ENCODE measurements around the gene DNMT3L. TPM values are rescaled to one million over a fixed set of nuclear protein-coding genes. Genes with fewer than 3 reads are reported as not detected.

DNMT3L gene
- total and polyA plus RNA-seq, 7 donors: not detected

DNA sequence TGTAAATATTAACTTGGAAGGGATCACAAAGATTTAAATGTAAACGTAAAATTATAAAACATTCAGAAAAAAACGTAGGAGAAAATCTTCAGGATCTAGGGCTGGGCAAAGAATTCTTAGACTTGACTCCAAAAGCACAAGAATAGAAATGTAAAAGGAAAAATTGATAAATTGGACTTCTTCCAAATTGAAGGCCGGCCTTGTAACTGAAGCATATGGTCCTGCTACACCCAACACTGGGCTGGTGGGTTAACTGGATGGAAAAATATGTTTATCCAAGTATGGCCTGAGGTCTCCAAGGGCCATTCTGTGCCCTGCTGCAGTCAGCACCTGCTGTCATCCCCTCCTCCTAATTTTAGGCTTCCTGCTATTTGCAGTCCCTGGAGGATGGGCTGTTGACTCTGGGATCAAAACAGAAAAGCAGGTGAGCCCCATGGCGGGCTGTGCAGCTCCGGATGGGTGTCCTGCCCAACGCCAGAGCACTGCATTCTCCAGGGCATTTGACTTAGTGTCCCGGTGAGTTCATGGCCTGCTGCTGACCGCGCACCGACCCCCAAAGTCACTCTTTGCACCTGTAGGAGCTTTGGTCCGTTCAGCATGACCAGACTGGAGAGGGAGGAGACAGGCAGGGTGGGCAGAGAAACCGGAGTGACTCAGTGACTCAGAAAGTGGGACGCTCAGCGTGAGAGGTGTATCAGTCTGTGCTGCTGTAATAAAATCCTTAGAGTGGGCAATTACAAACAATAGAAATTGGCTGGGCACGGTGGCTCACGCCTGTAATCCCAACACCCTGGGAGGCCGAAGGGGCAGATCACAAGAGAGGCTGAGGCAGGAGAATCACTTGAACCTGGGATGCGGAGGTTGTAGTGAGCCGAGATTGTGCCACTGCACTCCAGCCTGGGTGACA lies 17.9 kb upstream of the DNMT3L start:
- TF ChIP-seq POLR2AphosphoS5 (IDR thresholded peaks at IDR 0.05) (no peak), POLR2A (IDR thresholded peaks at IDR 0.05) (no peak), CTCF (IDR thresholded peaks at IDR 0.05) (no peak), EP300 (IDR thresholded peaks at IDR 0.05) (no peak)
- Histone ChIP-seq H3K4me3 (no peak overlapping the region), H3K27me3 (peaks cover 0 to 2% (median 0%) of the 10 kb centered on the region in 3 donors), H3K36me3 (no peaks in the 10 kb centered on the region), H3K27ac (no peak overlapping the region), H3K9me3 (no peaks in the 10 kb centered on the region), H3K4me1 (no peaks in the 10 kb centered on the region)
- intact Hi-C loops (cut with DNase I): no loop called here
- 75 to 82% methylated on average over 19 of the region's 19 CpGs for WGBS, 2 donors
- DNase-seq: no peak

DNA sequence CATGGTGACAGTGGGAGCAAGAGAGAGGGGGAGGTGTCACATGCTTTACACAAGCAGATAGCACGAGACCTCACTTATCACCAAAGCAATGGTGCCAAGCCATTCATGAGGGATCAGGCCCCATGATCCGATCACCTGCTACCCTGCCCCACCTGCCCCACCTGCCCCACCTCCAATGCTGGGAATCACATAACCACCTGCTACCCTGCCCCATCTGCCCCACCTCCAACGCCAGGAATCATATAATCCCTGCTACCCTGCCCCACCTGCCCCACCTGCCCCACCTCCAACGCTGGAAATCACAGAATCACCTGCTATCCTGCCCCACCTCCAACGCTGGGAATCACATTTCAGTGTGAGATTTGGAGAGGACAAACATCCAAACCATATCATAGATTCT lies 13.3 kb upstream of the DNMT3L start:
- TF ChIP-seq POLR2A (IDR thresholded peaks at IDR 0.05) (no peak), CTCF (IDR thresholded peaks at IDR 0.05) (no peak), POLR2AphosphoS5 (IDR thresholded peaks at IDR 0.05) (no peak), EP300 (IDR thresholded peaks at IDR 0.05) (no peak)
- no peak for DNase-seq
- Histone ChIP-seq H3K36me3 (no peaks in the 10 kb centered on the region), H3K27ac (no peak overlapping the region), H3K4me3 (no peak overlapping the region), H3K4me1 (no peaks in the 10 kb centered on the region), H3K9me3 (no peaks in the 10 kb centered on the region), H3K27me3 (no peaks in the 10 kb centered on the region)
- intact Hi-C loops (cut with DNase I): no loop called here
- WGBS, 2 donors: 14 to 61% methylated on average over 5 of the region's 5 CpGs

DNA sequence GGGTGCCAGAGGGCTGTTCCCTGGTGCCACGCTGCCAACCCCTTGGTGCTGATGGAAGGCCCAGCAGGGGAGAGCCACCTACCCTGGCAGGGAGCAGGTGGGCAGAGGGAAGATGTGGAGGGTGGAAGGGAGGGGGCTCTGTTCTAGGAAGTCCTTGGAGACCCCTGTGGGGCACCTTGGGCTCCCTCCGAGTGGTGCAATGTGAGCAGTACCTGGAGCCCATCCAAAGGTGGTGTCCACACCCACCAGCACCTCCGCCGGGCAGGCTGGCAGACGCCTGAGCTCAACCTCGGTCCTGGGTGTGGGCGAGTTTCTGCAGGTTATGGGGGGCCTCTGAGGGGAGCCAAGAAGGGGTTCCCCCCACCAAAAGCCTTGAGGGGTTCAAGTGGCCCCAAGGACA lies 11.3 kb upstream of the DNMT3L start:
- 83 to 93% methylated on average over 7 of the region's 7 CpGs for WGBS, 2 donors
- Histone ChIP-seq H3K4me1 (no peaks in the 10 kb centered on the region), H3K9me3 (no peaks in the 10 kb centered on the region), H3K4me3 (no peak overlapping the region), H3K36me3 (no peaks in the 10 kb centered on the region), H3K27me3 (no peaks in the 10 kb centered on the region), H3K27ac (no peak overlapping the region)
- TF ChIP-seq EP300 (IDR thresholded peaks at IDR 0.05): no peak
- no peak for TF ChIP-seq CTCF (IDR thresholded peaks at IDR 0.05)
- TF ChIP-seq POLR2AphosphoS5 (IDR thresholded peaks at IDR 0.05): no peak
- TF ChIP-seq POLR2A (IDR thresholded peaks at IDR 0.05): no peak
- intact Hi-C loops (cut with DNase I): no loop called here
- no peak for DNase-seq

GRCh38 chr21:44272284-44272858 lies 10.7 kb upstream of the DNMT3L start:
- intact Hi-C loops (cut with DNase I): no loop called here

More at GRCh38 chr21:44272284-44272858, 10.7 kb upstream of the DNMT3L start:
- Histone ChIP-seq H3K27ac (no peak overlapping the region), H3K4me3 (no peak overlapping the region), H3K4me1 (no peaks in the 10 kb centered on the region), H3K27me3 (no peaks in the 10 kb centered on the region), H3K9me3 (no peaks in the 10 kb centered on the region), H3K36me3 (no peaks in the 10 kb centered on the region)
- no peak for DNase-seq
- TF ChIP-seq POLR2A (IDR thresholded peaks at IDR 0.05) (no peak), EP300 (IDR thresholded peaks at IDR 0.05) (no peak), CTCF (IDR thresholded peaks at IDR 0.05) (no peak), POLR2AphosphoS5 (IDR thresholded peaks at IDR 0.05) (no peak)
- 90 to 95% methylated on average over 18 of the region's 18 CpGs for WGBS, 2 donors
